Measurements from ENCODE around the gene CNTFR.

Gene CNTFR

DNA sequence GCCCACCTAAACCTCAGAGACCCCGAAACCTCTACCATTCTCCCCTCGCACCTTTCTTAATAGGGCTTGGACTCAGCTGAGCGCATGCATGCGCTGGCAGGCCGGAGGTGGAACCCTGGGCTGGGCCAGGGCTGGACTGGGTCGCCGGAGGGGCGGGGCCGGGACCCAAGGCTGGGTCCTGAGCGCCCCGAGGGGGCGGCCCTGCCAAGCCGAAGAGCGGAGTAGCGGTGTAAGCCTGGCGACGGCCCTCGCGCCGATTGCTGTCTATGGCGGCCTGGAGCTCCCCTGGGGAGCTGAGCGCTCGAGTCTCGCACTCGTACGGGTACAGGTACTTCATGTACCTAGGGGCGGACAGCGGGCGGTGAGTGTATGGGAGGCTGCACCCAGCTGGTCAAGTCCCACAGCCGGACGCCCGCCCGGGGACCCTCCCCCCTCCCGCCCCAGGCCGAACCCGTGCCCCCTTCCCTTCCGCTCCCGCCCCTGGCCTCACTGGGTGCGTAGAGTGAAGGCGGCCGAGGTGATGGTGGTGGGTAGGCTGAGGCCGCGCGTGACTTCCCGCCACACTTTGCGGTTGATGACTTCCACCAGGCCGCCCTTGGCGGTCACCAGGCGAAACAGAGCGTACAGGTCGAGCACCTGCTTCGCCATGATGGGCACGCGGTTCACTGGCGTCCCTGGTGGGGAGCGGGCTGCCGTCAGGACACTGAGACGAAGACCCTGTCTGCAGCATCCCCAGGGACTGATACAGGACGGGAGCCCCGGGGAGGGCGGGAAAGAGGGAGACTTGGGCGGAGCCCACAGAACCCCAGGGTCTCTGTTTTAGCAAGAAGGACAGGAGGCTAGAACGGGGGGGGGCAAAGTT, 34.1 kb upstream of the CNTFR start:
- Histone ChIP-seq H3K27ac (no peak overlapping the region), H3K4me3 (no peak overlapping the region)

DNA sequence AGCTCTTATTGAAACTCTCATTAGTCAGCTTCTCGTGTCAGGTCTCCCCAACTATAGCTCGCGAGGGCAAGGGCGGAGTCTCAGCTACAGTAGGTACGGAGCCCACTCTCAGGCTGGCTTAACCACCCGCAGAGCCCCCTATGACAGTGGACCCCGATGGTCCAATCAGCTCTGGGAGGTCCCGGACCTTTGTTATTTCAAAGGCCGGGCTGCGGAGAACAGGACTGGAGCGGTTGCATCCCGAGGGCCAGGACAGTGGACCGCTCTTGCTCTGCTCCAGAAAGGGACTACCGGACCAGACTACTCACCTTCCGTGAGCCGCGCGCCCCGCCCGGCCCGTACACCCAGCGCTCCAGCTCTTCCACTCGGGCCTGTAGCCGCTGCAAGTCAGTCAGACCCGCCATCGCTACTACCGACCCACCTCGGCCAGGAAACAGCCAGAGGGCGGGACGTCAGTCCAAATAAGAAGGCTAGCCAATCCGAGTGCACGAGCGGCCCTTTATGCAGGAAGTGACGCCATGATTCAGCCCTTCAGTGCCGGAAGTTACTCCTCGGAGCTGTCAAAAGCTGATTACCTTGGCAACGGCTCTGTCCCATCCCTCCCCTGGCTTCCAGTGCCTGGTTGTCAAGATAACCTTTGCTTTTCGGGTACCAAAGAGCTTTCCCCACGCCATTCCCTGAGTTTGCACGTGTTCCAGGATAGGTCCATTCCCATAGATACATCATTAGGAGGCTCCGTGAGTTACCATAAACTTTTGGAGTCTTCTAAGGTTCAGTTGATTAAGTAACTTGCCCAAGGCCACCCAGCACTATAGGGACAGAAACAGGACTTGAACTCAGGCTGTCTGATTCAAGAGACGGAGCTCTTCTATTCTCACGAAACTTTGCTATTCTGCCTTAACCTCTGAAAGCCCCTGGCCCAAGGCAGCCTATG, 30.8 kb upstream of the CNTFR start, which contains the start of gene DCTN3:
Gene DCTN3 (minus strand): TSS at position 435 of the 934 bp plus-strand sequence. CDS start 31 bp downstream, at position 404.
- peak within 1 kb of the TSS; percentile 28 to 86 (median 76) for H3K27ac ChIP-seq
- H3K4me3 ChIP-seq, result peak within 1 kb of the TSS; percentile 59 to 93 (median 68)

DNA sequence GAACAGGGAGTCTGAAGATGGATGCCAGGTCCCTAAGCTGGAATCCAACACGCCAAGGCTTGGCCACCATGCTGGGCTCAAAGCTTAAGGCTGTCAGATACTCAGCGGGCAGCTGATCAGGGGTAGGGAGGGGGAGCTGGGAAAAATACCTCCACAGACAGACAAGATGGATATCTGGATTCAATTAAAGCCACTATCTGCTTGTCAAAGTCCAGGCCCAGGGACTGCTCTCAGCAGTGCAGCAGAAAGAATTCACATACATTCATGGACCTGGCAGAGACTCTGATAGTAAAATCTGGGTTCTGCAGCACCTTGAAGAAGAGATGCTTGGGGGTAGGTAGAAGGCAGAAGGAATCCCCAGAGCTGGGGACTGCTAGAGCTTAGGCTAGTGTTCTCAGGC, 25.6 kb upstream of the CNTFR start:
- H3K27ac ChIP-seq, result no peak overlapping the region
- H3K4me3 ChIP-seq, result no peak overlapping the region

DNA sequence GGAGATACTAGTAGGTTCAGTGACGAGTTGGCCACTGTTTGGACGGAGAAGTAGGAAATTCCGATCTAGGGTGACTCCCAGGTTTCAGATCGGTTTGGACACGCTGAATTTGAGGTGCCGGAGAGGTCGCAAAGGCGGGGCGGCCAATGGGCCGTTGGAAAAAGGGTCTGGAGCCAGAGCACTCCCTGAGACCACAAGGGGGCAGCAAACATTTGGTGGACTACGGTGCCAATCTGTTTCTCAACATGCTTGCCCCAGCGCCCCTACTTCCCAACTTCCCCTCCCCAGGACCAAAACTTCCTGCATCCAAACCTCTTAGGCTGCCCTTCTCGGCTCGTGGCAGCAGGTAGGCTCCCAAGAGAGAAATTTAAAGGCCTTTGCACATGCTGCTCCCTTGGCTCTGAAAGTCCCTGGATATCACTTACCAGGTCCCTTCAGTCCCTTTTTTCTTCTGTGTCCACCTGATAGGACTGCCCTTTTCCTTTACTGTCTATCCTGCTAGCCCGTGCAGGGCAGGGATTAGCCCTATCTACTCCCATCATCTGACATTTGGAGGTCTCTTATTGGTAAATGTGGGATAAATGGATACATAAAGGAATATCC, 23.4 kb upstream of the CNTFR start:
- H3K4me3 ChIP-seq, result peak overlapping the region; percentile 50 to 77 (median 60)
- H3K27ac ChIP-seq, result peak overlapping the region in 17 of 21 experiments; percentile 81 to 97 (median 89)

DNA sequence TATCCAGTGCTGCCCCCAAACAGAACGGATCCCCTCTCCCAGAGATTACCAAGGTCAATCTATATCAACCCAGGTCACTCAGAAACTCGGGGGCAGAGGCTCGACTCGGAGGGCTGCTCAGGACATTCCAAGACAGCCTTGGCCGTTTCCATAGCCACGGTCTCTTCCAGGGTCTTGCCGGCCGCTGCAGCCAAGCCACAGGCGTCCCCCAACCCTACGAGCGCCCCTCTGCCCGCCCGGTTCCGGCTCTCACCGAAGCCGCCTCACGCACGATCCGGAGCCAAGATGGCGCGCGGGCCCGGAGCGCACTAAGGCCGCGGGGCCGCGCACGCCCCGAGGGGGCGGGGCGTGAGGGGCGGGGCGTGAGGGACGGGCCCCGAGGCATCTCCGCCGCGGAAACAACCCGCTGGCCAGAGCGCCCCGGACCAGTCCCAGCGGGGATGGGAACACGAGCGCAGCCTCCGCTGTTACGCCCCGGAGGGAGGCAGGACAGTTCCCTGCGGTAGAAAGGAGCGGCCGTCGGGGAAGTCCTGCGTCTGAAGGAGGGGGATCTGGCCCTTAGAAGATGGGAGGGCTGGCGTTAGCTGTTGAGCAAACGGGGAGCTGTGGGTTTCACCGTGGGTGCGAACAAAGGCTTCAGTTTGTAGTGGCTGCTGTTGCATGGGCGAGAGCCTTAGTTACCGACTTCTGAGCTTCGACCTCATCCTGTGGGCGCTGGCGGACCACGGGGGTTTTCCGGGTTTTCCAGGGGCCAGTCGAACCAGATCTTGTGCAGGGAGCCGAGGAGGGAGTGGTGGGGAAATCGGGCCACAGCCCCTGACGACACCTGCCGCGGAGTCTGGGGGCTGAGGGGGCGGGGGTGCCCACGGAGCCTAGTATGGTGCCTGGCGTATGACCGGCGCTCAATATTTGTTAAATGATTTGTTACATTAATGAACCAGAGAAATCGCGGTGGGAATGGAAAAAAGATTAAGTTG, 22.6 kb upstream of the CNTFR start, which contains the start of gene RPP25L:
Gene RPP25L (minus strand): TSS at position 287 of the 977 bp plus-strand sequence. CDS start 801 bp downstream, outside the sequence.
- peak within 1 kb of the TSS; percentile 45 to 97 (median 87) for H3K27ac ChIP-seq
- H3K4me3 ChIP-seq, result peak within 1 kb of the TSS; percentile 50 to 77 (median 60)

DNA sequence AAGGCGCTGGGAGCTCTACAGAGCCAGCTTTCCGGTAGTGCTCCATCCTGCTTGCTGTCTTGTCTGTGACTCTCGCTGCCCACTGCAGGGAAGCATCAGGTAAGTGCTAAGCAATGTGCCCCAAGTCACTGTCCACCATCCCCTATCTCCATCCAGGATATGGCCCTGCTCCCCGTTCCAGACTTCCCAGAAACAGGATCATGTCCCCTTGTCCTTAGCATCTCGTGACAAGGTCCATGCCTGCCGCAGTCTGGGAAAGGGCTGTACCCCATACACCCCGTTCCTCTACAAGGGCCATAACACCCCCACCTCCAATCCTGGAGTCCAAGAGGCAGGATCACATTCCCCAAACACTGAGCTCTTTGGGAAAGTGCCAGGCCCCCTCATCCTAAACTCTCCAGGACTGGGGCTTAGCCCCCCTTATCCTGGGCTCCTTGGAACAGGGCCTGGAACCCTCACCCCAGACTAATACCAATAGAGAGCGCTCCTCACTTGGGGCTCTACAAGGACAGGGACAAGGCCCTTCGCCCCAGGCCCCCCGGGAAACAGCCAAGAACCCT, 21.8 kb upstream of the CNTFR start:
- Histone ChIP-seq H3K27ac (peak overlapping the region; percentile 45 to 97 (median 87)), H3K4me3 (peak overlapping the region; percentile 50 to 77 (median 60))

DNA sequence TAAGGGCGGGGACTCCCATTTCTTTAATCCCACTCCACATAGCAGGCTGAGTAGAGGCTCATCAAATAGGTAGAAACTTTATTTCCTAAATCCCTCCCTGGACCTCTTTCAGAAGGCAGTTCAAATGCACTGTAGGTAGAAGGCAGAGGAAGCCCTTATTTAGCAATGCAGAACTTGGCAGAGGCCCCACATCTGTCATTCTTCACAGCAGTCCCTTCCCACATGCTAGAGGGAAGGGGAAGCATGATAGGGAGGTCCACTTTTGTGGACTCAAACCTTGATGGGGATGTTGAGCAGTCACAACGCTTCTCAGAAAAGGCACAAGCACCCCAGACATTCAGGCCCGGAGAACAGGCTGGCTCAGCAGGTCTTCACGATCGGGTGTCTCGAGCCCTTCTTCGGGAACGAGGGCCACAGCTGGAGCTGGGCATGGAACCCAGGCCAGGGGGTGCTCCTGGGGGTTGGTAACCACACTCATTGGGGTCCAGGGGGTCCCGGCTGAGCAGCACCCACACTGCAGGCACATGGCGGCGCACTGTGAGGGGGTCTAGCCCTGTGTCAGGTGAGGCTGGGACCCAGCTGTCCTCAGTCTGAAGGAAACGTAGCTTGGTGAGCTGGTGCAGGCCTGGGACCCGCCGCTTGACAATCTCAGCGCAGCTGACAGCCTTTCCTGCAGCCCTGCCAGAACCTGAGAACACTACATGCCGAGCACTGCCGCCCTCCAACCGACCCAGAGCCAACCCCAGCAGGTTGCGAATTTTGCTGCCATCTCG, 21.1 kb upstream of the CNTFR start:
- Histone ChIP-seq H3K27ac (peak overlapping the region in 3 of 21 experiments; percentile 9 to 91 (median 81)), H3K4me3 (peak overlapping the region in 5 of 7 experiments; percentile 50 to 77 (median 60))

DNA sequence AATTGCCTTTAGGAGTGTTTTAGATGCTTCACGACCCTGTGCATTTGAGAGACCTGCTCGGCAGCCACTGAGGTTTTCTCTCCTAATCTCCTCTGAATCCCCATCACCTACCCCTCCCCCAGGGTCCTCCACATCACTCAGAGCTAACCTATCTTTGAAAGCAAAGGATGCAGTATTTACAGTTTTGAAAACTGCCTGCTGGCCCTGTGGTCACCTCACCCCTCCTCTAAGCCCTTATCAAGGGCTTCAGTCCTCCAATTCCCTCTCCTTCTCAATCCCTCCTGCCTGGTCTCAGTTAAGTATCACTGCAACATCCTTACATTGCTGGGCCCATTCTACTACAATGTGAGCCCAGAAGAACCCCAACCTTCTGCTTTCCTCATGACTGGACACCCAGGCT, 17.8 kb upstream of the CNTFR start:
- no peak overlapping the region for H3K27ac ChIP-seq
- no peak overlapping the region for H3K4me3 ChIP-seq

DNA sequence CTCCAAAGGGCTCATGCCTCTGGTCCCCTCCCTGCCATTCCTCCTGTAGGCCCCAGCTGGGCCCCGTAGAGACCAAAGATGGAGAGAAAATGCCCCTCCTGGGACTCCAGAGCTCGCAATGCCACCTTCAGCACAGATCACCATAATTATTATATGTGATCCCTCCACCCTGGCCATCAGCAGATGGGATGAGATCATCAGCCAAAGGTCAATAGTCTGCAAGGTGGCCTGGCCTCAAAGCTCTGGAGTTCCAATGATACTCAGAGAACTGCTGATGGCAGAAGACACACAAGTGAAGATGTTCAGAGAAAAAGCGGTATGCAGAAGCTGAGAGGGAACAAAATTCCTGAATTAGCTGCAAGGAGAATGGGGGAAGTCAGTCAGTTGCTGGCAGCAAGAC, 17.4 kb upstream of the CNTFR start:
- H3K27ac ChIP-seq, result no peak overlapping the region
- H3K4me3 ChIP-seq, result no peak overlapping the region

DNA sequence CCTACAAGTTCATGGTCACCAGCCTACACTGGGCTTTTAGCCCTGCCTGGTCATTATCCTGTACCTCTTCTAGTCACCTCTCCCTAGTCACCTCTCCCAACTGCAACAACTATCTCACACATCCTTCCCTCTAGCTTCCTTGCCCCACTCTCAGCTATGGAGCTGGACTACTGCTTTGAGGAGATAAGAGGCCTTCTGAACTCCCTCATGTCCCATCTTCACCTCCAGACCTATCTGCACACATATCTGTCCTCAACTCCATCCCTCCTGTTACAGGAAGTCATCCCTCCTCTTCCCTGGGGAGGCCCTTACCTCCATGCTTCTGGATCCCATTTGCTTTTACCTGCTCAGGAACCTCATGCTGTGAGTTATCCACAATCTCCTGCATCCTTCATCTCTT, 16.7 kb upstream of the CNTFR start:
- Histone ChIP-seq H3K27ac (no peak overlapping the region), H3K4me3 (no peak overlapping the region)

DNA sequence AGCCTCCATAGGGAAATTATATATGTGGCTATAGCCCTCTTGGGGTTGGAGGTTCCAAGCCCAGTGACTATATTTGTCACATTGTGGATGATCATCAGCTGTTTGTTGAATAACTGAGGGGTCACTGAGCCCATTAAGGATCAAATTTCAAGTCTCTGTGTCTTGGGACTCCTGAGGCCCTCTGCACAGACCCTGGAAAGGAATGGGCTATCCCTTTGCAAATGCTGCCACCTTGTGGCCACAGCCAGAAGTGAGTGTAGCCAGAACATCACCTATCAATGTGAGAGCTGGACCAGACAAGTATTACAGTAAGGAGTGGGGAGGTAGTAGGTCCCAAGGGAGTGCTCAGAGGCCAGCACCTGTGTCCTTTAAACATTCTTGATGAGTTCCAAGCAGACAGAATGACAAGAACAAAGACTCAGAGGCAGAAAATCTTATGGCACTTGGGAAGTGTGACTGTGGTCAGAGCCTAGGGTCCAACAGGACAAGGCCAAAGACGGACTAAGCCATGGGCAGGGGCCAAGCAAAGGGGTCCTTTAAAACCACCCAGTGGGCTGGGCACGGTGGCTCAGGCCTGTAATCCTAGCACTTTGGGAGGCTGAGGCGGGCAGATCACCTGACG, 14.2 kb upstream of the CNTFR start:
- no peak overlapping the region for H3K27ac ChIP-seq
- no peak overlapping the region for H3K4me3 ChIP-seq

DNA sequence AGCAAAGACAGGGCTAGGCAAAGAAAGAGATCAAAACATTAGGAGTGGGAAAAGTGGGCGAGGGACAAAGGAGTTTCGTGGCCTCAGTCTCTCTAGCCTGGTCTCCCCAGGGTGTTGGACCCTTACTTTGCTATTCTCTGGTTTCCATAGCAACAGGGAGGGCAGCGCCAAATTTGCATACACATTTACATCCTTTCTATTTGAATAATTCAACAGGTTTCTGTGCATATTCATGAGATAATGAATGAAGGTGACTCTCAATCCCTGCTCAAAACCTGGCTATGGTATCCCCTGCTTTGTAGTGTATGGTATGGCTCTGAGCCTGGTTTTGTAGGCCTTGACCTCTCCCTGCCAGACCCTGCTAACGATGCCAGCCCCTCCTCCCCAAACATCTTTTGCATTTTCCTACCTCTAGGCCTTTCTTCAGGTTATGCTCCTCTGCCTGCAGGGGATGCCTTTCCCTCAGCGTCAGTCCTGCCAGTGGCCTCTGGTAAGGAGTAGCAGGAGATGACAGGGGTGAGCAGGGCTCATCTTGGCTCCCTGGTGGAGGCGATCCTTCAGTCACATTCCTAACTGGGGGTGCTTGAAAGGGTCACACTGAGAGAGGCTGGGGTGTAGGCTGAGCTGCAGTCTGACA, 12.5 kb upstream of the CNTFR start:
- H3K4me3 ChIP-seq, result no peak overlapping the region

DNA sequence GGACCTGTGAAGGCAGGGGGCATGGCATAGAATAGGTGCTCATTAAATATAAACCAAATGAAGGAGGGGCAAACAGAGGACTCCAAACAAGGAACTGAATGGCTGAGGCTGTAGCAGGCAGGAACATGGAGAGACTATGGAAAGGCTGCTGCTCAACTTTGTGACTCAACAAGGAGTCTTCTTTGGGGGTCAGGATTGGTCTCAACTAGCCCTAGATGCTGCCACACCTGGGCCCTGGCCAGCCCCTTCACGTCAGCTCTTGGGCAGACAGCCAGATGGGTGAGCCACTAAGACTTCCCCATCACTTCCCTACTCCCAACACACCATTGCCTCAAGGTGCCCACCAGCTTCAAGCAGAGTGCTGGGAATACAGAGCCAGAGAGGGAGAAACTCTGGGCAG, 11.4 kb upstream of the CNTFR start:
- H3K4me3 ChIP-seq, result no peak overlapping the region
- peak overlapping the region in 3 of 21 experiments; percentile 38 to 50 (median 50) for H3K27ac ChIP-seq

More for the DNA sequence above, 12.5 kb upstream of the CNTFR start:
- H3K27ac ChIP-seq, result no peak overlapping the region

DNA sequence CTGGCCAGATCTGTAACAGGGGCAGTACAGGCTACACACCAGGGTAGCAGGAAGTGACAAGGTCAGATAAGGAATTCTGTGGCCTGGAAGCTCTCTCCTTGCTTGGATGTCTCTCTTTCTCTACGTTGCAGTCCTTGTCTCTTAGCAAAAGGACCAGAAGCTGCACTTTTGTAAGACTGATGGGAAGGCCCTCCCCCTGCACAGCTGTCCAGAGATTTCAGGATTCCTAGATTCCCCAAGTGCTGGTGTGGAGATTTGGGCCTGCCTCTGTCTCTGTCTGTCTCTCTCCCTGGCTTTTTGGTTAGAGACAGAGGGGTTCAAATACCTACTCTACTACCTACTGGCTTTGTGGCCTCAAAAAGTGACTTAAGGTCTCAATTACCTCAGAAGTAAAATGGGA, 10.0 kb upstream of the CNTFR start:
- no peak overlapping the region for H3K4me3 ChIP-seq
- H3K27ac ChIP-seq, result no peak overlapping the region

DNA sequence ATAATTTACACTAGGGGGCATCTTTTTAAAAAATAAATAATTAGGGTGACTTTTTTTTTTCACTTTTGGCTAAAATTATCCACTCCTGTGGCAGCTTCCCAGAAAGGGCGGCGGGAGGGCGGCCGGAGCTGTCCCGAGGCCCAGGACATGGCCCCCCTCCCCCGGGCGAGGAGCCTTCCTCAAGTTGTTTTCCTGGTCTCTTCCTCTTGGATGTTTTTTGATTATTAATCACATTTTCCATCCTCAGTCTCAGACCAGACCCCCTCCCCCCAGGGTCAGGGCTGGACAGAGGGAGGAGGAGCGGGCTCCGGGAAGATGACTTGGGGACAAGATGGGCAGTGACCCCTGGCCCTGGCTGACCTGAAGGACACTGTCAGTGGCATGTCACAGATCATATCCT, 4.7 kb upstream of the CNTFR start:
- no peak overlapping the region for H3K4me3 ChIP-seq
- H3K27ac ChIP-seq, result peak overlapping the region in 8 of 21 experiments; percentile 2 to 74 (median 52)

DNA sequence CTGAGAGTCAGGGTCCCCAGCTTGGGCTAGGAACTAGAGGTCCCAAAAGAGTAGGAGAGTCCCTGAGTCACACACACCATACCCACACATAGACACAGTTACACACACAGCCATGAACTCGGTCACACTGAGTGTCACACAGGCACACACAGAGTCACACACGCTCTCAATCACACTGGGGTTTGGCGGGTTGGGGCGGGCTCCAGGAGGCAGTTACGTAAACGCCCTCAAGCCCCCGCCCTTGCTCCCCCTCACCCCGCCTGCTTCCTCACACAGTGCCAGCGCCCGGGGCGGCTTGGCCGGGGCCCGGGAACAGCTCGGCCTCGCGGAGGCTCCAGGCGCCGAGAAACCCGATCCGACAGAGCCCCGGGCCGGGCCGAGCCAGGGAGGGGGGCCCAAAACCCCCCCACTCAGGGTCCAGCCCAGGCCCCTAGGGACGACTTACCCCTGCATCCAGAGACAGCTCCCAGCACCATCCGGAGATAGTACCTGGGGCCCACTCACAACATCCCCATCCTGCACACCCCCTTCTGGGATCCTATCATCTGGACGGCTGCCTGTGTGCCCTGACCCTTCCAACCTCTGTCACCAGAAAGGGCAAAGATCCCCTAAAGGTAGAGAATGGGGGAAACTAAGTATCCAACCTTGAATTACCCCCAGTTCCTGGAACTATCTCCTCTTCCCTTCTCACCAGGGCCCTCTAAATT, 3.5 kb upstream of the CNTFR start:
- no peak overlapping the region for H3K4me3 ChIP-seq
- peak overlapping the region in 10 of 21 experiments; percentile 22 to 74 (median 63) for H3K27ac ChIP-seq
